Activated gamma-delta T cell (primary cell): ENCODE measurements around the gene SKOR1.

Experiments
- DNase-seq: peaks from one replicate; lab custom pipeline; 2025; lab: John Stamatoyannopoulos, UW

Gene SKOR1

DNA sequence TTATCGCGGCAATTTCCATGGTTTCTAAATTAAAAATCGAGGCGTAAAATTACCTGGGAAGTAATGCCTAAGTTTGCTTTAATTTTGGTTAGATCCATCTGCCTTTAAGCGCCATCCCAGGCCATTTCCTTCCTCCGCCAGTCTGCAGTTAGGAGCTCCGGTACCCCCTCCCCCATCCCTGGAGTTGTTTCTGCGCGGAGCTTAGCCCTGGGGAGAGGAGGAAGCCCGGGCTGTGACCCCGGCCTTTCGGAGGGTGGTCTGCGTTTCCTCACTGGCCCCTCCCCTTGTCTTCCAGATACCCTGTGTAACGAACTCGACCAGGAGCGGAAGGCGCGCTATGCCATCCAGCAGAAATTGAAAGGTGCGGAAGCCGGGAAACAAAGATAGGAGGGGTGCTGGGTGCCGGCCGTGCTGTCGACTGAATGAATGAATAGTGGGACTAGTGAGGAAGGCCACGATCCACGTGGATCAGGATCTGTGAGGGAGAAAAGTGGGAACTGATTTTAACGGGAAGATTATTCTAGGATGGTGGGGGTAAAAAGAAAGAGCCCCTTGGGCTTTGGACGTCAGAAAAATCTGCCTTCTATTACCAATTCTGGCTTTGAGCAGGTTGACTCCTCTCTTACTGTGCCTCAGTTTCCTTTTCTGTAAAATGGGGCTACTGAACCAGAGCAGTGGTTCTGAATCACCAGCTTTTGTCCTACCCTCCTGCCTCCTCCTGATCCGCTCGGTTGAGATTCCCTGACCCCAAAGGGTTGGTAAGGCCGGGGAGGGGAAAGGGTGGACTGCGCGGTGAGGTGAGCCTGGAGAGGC lies 7.8 kb downstream of the SKOR1 start:
- DNase-seq = no peak

DNA sequence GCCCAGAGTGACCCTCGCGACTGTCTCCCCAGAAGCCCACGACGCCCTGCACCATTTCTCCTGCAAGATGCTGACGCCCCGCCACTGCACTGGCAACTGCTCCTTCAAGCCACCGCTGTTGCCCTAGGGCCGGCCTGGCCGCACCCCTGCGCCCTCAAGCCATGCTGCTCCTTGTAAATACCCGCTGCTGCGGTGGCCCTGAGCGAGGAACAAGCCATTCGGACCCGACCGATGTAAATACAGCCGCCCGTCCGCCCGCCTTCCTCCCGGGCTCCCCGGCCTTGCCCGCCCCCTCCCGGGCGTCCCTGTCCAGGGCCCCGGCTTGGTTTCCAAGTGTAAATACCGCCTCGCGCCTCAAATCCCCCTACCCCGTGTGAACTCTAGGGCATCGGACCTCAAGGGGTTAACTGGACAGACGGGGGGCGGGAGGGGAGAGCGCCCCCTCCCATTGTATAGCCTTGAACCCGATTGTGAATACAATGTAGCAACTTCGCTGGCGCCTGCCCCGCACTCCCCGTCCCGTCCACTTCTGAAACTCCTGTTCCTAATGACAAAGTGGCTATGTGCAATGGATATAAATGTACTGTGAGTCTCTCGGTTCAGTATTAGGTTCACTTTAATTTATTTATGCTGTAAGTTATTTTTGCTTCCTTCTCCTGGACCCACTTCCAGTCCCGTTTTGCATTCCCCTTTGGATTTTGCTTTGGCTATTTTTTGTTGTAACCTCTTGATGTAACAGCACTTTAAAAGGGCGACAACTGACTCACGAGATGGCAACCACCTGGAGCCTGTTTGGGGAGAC lies 8.6 kb downstream of the SKOR1 start:
- no peak for DNase-seq

DNA sequence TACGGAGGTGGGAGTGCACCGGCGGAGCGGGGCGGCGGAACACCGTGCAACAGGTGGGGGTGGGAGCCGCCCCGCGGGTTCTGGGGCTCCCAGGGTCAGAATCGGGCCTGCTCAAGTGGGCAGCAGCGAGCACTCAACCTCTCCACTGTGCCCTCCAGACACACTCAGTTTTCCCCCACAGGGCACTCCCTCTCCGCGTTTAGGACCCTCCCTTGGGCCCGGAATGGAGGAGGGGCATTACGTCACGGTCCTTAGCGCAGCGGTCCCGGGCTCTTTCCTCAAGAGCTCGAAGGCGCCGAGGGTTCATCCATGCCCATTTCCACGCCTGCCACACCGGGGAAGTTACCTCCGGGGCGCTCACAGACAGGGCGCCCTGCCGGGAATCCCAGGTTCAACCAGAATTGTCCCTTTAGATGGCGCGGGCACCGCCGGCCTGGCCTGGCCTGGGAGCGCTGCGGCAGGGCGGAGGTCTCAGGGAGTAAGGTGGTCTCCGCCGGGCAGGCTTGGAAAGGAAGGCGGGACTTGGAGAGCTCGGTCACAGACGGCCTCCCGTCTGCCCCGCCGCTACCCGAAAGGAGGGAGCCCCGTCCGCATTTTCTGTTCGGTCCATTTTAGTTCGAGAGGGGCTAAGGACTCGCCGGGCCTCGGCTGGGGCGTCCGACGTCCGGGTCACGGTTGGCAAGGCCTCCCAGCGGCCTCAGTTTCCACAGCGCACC lies 9.4 kb downstream of the SKOR1 start:
- DNase-seq = no peak

DNA sequence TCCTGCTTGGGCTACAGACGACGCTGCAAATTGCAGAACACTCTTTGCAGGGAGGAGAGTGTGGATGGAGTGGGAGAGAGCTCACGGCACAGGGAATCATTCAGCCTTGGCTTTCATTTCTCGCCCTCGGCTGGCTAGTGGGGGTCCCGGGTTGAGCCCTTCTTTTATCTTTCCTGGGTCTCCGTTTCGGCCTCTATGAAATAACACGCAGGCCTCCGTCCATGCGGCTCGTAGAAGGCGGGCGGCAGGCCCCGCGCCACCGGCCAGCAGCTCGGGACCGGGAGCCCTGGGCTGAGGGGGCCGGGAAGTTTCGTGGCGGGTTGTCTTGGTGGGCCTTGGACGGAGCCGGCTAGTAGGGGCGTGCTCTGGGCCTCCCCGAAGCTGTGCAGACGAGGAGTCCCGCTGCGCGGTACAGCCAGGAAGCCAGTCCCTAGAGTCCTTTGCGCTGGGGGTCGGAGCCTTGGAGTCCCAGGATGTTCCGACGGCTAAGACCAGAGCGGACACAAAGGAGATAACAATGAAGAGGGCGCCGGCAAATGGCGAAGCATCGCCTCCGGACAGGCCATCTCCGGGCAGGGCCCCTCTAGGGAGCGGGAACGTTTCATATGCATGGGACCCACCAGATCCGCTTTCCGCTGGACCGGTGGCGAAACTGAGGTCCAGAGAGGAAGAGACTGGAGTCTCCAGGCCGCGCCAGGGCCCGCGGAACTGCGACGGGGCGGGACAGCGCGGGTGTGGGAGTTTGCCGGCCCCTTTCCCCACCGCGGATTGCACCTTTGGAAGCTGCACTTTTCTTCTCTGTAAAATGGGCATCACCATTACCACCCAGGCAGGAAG lies 10.2 kb downstream of the SKOR1 start:
- no peak for DNase-seq

DNA sequence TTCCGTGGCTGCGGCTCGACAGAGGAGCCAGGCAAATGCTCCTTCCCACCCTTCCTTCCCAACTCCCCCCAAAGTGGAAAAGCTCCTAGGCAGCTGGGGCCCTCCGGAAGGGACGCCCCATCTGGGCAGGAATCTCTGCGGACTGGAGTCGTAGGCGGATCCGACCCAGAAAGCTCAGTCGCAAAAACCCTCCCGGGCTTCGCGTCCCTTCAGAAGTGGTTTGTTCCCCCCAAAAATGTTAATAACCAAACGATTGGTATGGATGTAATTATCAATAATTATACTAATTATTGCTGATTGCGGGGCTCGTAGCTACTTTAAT lies 10.8 kb downstream of the SKOR1 start:
- DNase-seq = no peak

DNA sequence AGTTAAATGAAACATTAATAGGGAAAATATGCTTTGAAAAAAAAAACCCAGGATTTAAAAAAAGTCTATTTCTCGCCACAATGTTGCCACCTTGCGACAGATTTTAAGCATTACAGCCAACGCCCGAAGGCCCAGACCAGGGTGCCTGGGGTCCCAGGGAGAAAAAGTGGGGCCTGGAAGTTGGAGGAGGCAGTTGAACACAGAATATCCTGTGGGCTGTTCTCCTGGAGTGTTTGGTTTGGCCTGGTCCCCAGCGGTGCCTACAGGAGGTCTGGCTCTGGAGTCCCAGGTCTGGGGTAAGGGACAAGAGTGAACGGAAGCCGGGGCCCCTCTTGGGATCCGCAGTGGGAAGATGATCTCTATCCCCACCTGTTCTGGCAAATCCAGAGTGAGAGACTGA lies 11.2 kb downstream of the SKOR1 start:
- no peak for DNase-seq

DNA sequence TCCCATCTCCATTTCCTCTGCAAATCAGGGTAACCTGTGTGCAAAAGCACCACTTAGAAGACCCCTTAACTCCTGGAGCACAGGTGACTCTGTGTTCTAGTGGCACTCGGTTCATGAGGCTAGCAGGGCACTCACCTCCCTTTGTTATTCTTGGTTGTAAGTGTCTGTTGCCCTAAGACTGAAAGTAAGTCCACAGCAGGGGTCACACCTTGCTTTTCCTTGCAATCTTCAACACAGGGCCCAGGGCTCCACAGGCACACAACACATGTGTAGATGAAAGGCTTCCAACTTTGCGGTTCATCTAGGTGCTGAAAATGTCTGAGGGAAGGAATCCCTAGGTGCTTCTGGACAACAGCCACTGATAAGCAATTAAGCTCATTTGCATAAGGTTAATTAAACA lies 11.6 kb downstream of the SKOR1 start:
- no peak for DNase-seq

DNA sequence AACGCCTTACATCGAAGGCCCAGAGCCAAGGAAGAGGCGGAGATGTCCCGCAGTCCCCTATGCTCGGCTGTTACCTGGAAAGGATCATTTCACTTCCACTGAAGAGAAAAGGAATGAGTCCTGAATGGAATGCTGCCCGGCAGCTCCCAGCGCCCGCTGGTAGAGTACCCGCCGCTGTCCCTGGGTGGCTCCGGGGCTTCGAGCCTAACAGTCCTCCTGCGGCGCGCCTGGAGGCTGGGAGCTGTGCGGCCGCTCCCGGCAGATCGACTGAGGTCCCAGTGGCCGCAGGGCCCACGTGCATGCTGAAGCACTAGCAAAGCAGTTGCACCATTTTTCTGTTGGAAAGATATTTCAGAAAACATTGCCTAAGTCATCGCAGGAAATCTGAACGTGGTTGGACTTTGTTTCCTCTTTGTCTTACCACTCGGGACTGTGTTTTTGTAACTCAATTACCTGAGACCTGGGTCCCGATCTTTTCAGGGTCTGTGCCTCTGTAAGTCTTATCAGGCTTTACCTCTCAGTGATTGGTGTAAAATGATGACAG lies 13.6 kb downstream of the SKOR1 start:
- no peak for DNase-seq

DNA sequence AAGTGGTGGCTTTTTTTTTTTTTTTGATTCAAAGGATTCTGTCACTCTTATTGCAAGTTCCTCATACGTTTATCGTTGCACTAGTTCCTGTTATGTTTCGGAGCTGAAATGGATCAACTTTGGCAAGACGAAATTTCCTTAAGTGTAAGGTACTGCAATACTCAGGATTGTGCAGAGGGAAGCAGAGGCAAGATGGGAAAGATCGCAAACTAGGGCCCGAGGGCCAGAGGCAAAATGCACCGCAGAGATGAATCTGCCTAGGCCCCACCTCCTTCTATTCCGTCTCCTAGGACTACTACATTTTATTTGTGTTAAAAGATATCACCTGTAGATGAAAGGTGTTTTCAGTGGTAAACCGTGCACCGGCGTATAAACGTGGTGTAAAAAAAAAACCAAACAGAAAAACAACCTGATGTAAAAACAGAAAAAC lies 14.2 kb downstream of the SKOR1 start:
- DNase-seq = no peak

DNA sequence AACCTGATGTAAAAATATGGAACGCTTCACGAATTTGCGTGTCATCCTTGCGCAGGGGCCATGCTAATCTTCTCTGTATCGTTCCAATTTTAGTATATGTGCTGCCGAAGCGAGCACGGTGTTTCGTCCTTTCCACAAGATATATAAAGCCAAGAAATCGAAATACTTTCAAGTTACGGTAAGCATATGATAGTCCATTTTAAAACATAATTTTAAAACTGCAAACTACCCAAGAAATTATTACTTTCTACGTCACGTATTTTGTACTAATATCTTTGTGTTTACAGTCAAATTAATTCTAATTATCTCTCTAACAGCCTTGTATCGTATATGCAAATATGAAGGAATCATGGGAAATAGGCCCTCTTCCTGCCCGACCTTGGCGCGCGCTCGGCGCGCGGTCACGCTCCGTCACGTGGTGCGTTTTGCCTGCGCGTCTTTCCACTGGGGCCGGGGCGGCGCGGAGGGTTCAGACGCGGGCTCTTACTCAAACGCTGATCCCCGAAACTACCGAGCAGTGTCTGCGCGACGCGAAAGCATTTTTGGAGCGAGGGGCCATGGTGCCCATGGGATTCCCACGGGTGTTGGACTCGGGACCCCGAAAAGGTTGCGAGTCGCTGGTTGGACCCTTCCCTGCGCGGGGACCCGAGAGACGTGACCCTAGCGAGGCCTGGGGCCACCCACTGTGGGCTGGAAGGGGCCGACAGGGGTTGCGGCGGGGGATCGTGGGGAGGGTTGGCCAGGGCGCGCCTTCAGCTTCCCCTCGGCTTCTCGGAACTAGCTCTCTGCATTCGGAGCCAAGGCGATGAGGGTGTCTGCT lies 14.8 kb downstream of the SKOR1 start, which contains the start of gene RNU6-1:
RNU6-1 (minus strand) TSS at position 117 of the 820 bp plus-strand sequence.
- peak; percentile 94 for DNase-seq

DNA sequence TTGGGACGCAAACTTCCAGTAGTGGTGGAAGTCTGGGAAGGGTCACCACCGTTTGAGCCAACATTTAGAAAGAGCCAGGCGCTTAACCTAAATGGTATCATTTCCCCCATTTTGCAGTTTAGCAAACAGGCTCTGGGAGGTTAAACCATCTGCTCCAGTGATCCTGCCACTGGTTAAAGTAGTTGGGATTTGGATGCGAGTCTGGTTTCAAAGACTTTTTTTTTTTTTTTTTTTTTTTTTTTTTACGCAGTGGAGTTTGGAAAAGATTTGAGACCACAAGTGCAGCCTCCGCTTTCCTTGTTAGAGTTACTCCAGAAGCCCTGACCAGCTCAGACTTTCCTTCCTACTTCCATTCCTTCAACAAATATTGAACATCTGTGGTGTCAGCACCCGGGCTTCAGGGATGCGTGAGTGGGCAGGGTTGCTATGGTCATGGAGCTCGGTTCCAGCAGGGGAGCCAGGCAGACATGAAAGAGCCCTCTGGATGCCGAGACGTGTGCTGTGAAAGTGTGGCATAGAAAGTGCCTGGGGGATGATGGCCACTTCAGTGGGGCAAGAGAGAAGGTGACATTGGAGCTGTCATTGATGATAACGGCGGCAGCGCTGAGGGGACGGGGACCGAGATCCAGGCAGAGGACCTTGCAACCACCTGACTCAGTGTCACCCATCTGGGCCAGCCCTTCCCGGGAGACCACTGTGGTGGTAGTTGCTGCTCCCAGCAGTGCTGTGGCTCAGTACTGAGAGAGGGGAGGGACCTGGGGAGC lies 15.6 kb downstream of the SKOR1 start:
- DNase-seq = no peak

DNA sequence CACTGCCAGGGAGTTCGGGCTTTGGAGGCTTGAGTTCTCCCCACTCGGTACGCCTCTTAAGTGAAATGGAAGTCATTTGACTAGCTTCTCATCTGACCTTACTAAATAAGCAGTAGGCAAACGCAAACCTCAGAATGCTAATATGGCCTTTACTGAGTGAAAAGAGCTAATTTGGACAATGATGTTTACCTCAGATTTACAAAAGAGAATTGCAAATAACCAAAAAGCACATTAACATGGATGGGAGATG lies 16.1 kb downstream of the SKOR1 start:
- DNase-seq = no peak

DNA sequence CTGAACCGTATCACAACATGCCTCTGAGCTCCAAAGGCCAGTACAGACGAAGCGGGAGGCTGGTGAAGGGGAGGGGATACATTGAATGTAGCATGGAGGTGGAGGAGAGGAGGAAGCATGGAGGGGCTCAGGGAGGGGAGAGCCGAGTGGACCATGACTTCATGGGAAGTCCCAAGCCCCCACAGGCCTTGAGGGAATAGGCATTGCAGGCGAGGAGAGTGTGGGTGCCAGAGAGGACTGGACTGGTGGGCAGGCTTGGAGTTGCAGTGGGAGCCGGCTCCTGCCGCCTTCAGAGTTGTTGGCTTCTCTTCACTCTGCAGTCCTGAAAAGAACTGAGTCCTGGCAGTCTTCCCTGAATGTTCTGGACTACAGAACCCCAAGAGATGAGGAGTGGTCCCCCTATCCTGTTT lies 17.8 kb downstream of the SKOR1 start:
- no peak for DNase-seq

DNA sequence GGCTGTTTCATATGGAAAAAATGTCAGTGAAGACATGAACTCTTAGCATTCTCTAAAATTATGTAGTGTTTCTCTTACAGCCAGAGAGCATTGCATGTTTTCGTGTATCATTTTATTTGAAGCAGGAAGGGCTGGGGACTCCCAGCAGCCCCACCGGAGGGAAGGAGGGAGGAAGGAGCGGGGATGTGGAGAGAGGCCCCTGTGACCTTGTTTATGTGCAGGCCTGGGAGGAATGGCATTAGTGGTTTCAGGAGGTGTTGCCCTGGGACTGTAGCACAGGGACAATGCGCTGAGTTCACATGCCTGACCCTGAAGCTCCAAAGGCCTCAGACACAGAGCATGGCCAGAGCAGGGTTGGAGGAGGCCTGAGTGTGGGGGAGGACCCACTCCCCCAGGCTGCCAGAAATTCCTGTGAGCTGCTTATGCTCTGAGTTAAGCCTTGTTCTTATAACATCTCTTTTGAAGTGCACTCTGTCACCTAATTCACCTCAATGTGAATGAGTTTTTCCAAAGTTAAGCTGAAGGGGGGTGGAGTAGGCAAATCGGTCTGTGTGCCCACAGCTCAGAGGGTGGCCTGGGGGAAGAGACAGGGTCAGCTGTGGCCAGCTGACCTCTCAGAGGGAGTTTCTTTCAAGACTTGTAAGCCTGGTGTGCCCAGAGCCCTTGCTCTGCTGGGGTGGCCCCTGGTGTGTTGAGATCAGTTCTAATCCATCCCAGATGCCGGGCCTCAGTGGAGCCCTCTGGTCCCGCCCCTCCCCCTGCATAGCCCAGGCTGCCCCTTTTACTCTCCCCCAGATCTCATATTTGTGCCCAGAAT lies 18.5 kb downstream of the SKOR1 start:
- no peak for DNase-seq

DNA sequence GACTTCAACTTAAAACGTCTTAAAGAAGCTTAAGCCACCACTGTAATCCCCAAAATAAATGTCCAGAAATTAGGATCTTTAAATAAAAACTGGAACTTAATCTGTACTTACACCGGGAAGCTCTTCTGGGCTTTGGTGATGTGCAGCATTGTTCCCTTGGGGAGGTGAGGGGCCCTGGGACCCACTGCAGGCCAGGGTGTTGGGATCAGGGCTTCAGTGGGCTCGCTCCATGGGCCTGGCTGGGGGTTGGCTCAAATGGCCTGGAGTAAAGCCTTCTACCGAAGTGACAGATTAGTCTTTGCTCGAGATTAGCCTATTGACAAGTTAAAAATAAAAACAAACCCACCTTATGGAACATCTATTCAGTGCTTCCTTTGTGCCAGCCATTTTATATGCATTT lies 20.7 kb downstream of the SKOR1 start:
- no peak for DNase-seq

DNA sequence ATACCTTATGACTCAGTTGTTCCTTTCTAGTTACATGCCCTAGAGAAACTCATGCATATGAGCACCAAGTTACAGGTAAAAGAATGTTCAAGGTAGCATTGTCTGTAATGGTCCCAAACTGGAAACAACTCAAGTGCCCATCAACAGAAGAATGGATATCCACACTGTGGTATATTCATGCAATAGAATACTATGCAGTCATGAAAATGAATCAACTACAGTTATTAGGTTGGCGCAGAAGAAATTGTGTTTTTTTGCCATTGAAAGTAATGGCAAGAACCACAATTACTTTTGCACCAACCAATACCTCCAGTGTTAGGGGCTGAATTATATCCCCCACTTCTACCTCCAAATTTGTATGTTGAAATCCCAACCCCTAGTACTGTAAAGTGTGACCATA lies 24.2 kb downstream of the SKOR1 start:
- no peak for DNase-seq

DNA sequence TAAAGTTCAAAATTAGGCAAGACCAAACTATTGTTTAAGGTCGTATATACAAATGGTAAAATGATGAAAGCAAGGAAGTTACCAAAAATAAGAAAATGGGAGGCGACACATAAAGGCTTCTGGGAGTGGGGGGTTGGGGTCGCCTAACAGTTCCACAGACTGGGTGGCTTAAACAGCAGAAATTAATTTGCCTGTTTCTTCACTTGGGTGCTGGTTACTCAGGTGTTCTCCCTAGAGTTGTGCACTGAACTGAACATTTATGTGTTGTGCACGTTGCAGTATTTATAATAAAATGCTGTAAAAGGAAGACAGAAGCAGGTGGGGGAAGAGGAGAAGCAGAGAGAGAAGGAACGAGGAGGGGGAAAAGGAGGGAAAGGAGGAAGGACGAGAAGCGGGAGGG lies 25.0 kb downstream of the SKOR1 start:
- no peak for DNase-seq

DNA sequence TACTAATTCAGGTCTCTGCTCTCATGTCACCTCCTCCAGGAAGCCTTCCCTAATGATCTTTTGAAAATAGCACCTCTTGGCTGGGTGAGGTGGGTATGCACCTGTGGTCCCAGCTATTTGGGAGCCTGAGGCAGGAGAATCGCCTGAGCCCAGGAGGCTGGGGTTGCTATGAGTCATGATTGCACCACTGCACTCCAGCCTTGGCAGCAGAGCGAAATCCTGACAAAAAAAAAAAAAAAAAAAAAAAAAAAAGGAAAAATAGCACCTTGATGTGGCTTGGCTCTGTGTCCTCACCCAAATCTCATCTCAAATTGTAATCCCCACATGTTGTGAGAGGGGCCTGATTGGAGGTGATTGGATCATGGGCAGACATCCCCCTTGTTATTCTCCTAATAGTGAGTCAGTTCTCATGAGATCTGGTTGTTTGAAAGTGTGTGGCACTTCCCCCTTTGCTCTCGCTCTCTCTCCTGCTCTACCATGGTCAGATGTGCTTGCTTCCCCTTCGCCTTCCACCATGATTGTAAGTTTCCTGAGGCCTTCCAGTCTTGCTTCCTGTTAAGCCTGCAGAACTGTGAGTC lies 25.8 kb downstream of the SKOR1 start:
- no peak for DNase-seq

DNA sequence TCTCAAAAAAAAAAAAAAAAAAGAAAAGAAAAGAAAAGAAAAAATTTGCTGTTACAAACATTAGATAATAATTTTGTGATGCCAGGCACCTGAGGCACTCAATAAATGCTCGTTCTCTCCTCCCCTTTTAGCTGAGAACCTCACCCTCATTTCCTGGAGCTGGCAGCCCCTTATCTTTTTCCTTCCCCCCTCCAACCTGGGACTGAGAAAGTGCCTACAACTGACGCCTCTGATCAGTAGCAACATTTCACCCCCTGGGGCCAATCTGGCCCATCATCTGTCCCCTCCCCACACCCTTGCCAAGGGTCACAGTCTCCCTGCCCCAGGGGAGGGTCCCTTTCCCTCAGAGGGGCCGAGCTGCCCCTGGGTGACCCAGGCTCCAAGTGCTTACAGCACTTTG lies 27.1 kb downstream of the SKOR1 start:
- no peak for DNase-seq
